Neural cell (in vitro differentiated cells): ENCODE results near the gene JPT2.

Experiments
- EP300 ChIP-seq: fragments of 450-650 bp; conservative IDR thresholded peaks from 2 replicates; pipeline ENCODE4 v1.6.1; 2014; ENCODE audit warnings: antibody characterized with exemption, mild to moderate bottlenecking, moderate library complexity; ENCODE audit not compliant: poor library complexity, severe bottlenecking
- EZH2 ChIP-seq: fragments of 200-600, 300-800 bp; shearing (Covaris generic), sonication (generic); IDR thresholded peaks from 2 replicates; pipeline ENCODE4 v1.6.1; 2014; ENCODE audit warnings: antibody characterized with exemption, low read length, borderline replicate concordance, mild to moderate bottlenecking; ENCODE audit not compliant: insufficient read depth, poor library complexity, severe bottlenecking
- MXI1 ChIP-seq: fragments of 450-650 bp; conservative IDR thresholded peaks from 2 replicates; pipeline ENCODE4 v1.6.1; 2014; ENCODE audit warnings: antibody characterized with exemption, mild to moderate bottlenecking; ENCODE audit not compliant: poor library complexity, severe bottlenecking
- POLR2AphosphoS5 ChIP-seq: IDR thresholded peaks from 2 replicates; pipeline ENCODE4 v1.6.1; 2012
- TF ChIP-seq, protein P1 (sequence below): fragments of 450-650 bp; IDR thresholded peaks from 2 replicates; pipeline ENCODE4 v1.5.1; 2014; ENCODE audit warnings: antibody characterized with exemption, mild to moderate bottlenecking, moderate library complexity; ENCODE audit not compliant: poor library complexity, severe bottlenecking

GRCh38 chr16:1662543-1662942 lies 15.5 kb upstream of the JPT2 start:
- TF ChIP-seq, protein P1, sequence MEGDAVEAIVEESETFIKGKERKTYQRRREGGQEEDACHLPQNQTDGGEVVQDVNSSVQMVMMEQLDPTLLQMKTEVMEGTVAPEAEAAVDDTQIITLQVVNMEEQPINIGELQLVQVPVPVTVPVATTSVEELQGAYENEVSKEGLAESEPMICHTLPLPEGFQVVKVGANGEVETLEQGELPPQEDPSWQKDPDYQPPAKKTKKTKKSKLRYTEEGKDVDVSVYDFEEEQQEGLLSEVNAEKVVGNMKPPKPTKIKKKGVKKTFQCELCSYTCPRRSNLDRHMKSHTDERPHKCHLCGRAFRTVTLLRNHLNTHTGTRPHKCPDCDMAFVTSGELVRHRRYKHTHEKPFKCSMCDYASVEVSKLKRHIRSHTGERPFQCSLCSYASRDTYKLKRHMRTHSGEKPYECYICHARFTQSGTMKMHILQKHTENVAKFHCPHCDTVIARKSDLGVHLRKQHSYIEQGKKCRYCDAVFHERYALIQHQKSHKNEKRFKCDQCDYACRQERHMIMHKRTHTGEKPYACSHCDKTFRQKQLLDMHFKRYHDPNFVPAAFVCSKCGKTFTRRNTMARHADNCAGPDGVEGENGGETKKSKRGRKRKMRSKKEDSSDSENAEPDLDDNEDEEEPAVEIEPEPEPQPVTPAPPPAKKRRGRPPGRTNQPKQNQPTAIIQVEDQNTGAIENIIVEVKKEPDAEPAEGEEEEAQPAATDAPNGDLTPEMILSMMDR, result no peak
- TF ChIP-seq EP300, result no peak
- TF ChIP-seq MXI1, result no peak
- TF ChIP-seq EZH2, result no peak
- TF ChIP-seq POLR2AphosphoS5, result no peak
